Ovary (tissue), 3 donors: ENCODE results near the gene TUBA3C.

ENCODE experiments used
- EP300 ChIP-seq: sonication (generic); formaldehyde crosslinking; IDR thresholded peaks from one replicate; pipeline ENCODE4 v1.6.1; 2017; ENCODE audit warnings: antibody characterized with exemption
- POLR2A ChIP-seq: fragments of 450-650 bp; IDR thresholded peaks from one replicate; pipeline ENCODE4 v1.6.1; 2017; ENCODE audit warnings: antibody characterized with exemption, mild to moderate bottlenecking, moderate library complexity
- TF ChIP-seq, protein P1 (sequence below), 3 donors: fragments of 450-650 bp in 2 of 3; fragments of 200-600 bp in 1 of 3; IDR thresholded peaks; one replicate each; pipeline versions ENCODE4 v1.5.1 to v1.8.0; 2016 to 2022; ENCODE audit warnings: antibody characterized with exemption in 3 of 3, mild to moderate bottlenecking in 1 of 3
- donor health status: DM: no; HTN: no; CAD: no.

DNA sequence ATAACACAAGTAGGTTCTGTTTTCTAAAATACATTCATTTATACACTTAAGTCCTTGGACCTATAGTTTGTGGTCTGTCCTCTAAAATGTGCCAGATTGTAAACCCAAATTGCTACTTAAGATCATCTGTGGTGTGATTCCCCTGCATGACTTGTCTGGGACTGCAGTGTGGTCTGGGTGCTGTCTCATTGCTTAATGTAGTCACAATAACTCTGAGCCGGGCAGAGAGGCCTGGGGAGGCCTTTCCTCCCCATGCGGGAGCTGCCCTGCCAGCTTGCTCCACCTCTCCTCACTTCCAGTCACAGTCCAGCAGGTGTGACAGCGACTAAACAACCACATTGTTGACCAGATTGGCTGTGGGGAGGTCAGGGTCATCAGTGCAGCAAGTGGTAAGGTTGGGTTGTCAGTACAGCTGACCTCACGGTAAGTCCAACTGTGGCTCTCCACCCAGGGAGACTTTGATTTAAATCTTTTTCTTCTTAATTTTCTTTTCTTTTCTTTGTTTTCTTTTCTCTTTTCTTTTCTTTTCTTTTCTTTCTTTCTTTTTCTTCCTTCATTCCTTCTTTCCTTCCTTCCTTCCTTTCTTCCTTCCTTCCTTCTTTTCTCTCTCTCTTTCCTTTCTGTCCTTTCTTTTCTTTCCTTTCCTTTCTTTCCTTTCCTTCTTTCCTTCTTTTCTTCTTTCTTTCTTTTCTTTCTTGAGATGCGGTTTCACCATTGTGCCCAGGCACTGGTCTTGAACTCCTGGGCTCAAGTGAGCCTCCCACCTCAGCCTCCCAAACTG is 4.4 kb upstream of the TUBA3C start:
- TF ChIP-seq, protein P1, sequence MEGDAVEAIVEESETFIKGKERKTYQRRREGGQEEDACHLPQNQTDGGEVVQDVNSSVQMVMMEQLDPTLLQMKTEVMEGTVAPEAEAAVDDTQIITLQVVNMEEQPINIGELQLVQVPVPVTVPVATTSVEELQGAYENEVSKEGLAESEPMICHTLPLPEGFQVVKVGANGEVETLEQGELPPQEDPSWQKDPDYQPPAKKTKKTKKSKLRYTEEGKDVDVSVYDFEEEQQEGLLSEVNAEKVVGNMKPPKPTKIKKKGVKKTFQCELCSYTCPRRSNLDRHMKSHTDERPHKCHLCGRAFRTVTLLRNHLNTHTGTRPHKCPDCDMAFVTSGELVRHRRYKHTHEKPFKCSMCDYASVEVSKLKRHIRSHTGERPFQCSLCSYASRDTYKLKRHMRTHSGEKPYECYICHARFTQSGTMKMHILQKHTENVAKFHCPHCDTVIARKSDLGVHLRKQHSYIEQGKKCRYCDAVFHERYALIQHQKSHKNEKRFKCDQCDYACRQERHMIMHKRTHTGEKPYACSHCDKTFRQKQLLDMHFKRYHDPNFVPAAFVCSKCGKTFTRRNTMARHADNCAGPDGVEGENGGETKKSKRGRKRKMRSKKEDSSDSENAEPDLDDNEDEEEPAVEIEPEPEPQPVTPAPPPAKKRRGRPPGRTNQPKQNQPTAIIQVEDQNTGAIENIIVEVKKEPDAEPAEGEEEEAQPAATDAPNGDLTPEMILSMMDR (IDR thresholded peaks at IDR 0.05): no peak
- no peak for TF ChIP-seq POLR2A
- no peak for TF ChIP-seq EP300
